SK-N-MC (cell line): Measurements from ENCODE around the gene APBA1.

ENCODE experiments used
- EZH2 ChIP-seq: fragments of 200-600 bp; sonication (generic); IDR thresholded peaks from one replicate; pipeline ENCODE4 v1.6.1; 2017; ENCODE audit warnings: antibody characterized with exemption
- FOXP2 ChIP-seq: optimal IDR thresholded peaks from 2 replicates; pipeline ENCODE3; 2011; ENCODE audit warnings: mild to moderate bottlenecking, moderate library complexity; ENCODE audit not compliant: insufficient read depth; ENCODE audit errors: extremely low read length, control extremely low read depth
- POLR2AphosphoS5 ChIP-seq: IDR thresholded peaks from 2 replicates; pipeline ENCODE4 v1.6.1; 2012; ENCODE audit warnings: mild to moderate bottlenecking, low read depth, low read length, borderline replicate concordance

DNA sequence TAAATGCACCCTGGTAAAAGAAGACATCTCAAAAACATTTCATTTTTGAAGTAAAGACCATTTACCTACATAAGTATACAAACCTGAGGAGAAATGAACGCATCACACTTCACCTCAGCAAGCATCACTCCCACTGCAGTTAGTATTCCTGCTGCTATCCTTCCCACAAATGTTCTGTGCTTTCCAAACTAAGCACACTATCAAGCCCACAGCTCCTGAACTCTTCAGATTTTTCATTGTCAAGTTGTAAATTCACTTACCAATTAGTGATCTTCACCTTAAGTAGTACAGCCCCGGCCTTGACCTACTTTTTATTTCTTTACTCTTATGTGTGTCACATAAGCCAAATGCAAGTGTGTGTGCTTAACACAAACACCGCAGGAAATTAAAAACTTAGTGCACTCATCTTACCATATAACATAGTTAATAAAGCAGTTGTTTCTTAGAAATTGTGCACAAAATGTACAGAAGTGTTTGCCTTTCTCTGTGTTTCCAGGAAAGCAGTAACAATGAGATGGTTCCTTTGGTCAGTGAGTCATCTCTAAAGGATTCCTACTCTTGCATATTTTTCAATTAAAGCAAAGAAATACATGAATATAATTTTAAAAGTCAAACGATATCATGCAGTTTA lies 169.4 kb downstream of the APBA1 start:
- no peak for TF ChIP-seq POLR2AphosphoS5
- TF ChIP-seq EZH2: no peak
- no peak for TF ChIP-seq FOXP2
